Glutamatergic neuron (in vitro differentiated cells): ENCODE measurements around the gene INS. TPM values are rescaled to one million over a fixed set of nuclear protein-coding genes. Genes with fewer than 3 reads are reported as not detected.

Experiments
- DNase-seq: peaks from one replicate; pipeline ENCODE4 v3.0.0; 2022
- H3K27ac Mint-ChIP-seq: one replicate; pipeline ENCODE4 v1.8.0; 2020; ENCODE audit warnings: mild to moderate bottlenecking, mixed read lengths, inconsistent platforms; ENCODE audit not compliant: unreplicated experiment
- H3K27me3 Mint-ChIP-seq: one replicate; pipeline ENCODE4 v1.8.0; 2020; ENCODE audit warnings: mild to moderate bottlenecking, moderate library complexity, mixed read lengths, inconsistent platforms; ENCODE audit not compliant: unreplicated experiment
- H3K36me3 Mint-ChIP-seq: one replicate; pipeline ENCODE4 v1.8.0; 2020; ENCODE audit warnings: mild to moderate bottlenecking, mixed read lengths, inconsistent platforms; ENCODE audit not compliant: unreplicated experiment
- H3K4me1 Mint-ChIP-seq: one replicate; pipeline ENCODE4 v1.8.0; 2020; ENCODE audit warnings: mild to moderate bottlenecking, low read depth, mixed read lengths, inconsistent platforms; ENCODE audit not compliant: unreplicated experiment
- H3K4me3 Mint-ChIP-seq: one replicate; pipeline ENCODE4 v1.8.0; 2020; ENCODE audit warnings: mild to moderate bottlenecking, mixed read lengths, inconsistent platforms; ENCODE audit not compliant: unreplicated experiment
- H3K9me3 Mint-ChIP-seq: one replicate; pipeline ENCODE4 v1.8.0; 2020; ENCODE audit warnings: mild to moderate bottlenecking, moderate library complexity, mixed read lengths, inconsistent platforms; ENCODE audit not compliant: unreplicated experiment
- total RNA-seq: library from RNA; stranded (reverse); fragmentation: NEBNext Ultra II Directional; extraction: Animal tissue kit (Norgen Biotek cat#: 25700); gene quantifications from one replicate; pipeline ENCODE4 v1.2.1, GENCODE V29; 2021; ENCODE audit not compliant: unreplicated experiment
- TF ChIP-seq, protein P1 (sequence below): fragments of 200-600 bp; sonication (generic); IDR thresholded peaks from one replicate; pipeline ENCODE4 v1.5.0; 2021; ENCODE audit not compliant: partially characterized antibody, unreplicated experiment

The INS gene
- total RNA-seq, 1 donor from 2014 or later = not detected

GRCh38 chr11:2132874-2133240 lies 28.2 kb downstream of the INS start:
- TF ChIP-seq, protein P1, sequence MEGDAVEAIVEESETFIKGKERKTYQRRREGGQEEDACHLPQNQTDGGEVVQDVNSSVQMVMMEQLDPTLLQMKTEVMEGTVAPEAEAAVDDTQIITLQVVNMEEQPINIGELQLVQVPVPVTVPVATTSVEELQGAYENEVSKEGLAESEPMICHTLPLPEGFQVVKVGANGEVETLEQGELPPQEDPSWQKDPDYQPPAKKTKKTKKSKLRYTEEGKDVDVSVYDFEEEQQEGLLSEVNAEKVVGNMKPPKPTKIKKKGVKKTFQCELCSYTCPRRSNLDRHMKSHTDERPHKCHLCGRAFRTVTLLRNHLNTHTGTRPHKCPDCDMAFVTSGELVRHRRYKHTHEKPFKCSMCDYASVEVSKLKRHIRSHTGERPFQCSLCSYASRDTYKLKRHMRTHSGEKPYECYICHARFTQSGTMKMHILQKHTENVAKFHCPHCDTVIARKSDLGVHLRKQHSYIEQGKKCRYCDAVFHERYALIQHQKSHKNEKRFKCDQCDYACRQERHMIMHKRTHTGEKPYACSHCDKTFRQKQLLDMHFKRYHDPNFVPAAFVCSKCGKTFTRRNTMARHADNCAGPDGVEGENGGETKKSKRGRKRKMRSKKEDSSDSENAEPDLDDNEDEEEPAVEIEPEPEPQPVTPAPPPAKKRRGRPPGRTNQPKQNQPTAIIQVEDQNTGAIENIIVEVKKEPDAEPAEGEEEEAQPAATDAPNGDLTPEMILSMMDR = no peak
- H3K36me3 Mint-ChIP-seq = peaks cover 10% of the 10 kb centered on the region
- peak; percentile 13 for DNase-seq
- no peak overlapping the region for H3K4me3 Mint-ChIP-seq
- H3K27ac Mint-ChIP-seq = no peak overlapping the region
- peaks cover 8% of the 10 kb centered on the region for H3K9me3 Mint-ChIP-seq
- peaks cover 9% of the 10 kb centered on the region for H3K4me1 Mint-ChIP-seq
- H3K27me3 Mint-ChIP-seq = peaks cover 11% of the 10 kb centered on the region

- H3K4me3 Mint-ChIP-seq = no peak overlapping the region
- H3K27ac Mint-ChIP-seq = no peak overlapping the region
- DNase-seq = no peak
- peaks cover 10% of the 10 kb centered on the region for H3K36me3 Mint-ChIP-seq
- peaks cover 8% of the 10 kb centered on the region for H3K9me3 Mint-ChIP-seq
- TF ChIP-seq, protein P1 = no peak
- peaks cover 7% of the 10 kb centered on the region for H3K27me3 Mint-ChIP-seq
- peaks cover 9% of the 10 kb centered on the region for H3K4me1 Mint-ChIP-seq
These were observed 28.8 kb downstream of the INS start for GRCh38 chr11:2132246-2132645.

- H3K4me1 Mint-ChIP-seq = peaks cover 9% of the 10 kb centered on the region
- H3K4me3 Mint-ChIP-seq = peak overlapping the region; percentile 35
- no peak for DNase-seq
- peaks cover 5% of the 10 kb centered on the region for H3K27me3 Mint-ChIP-seq
- no peak overlapping the region for H3K27ac Mint-ChIP-seq
- H3K9me3 Mint-ChIP-seq = peaks cover 8% of the 10 kb centered on the region
- H3K36me3 Mint-ChIP-seq = peaks cover 10% of the 10 kb centered on the region
- TF ChIP-seq, protein P1 = no peak
These were observed 29.4 kb downstream of the INS start for GRCh38 chr11:2131371-2132236.

- Mint-ChIP-seq H3K27ac (no peak overlapping the region), H3K27me3 (peaks cover 1% of the 10 kb centered on the region)
These were observed 30.1 kb downstream of the INS start for GRCh38 chr11:2130881-2131352.

More at GRCh38 chr11:2130881-2131352, 30.1 kb downstream of the INS start:
- Mint-ChIP-seq H3K4me3 (no peak overlapping the region), H3K4me1 (peaks cover 9% of the 10 kb centered on the region), H3K9me3 (peaks cover 5% of the 10 kb centered on the region), H3K36me3 (peaks cover 10% of the 10 kb centered on the region)
- peak; percentile 10 for DNase-seq
- TF ChIP-seq, protein P1 = no peak
